WTC11 (cell line): ENCODE measurements around the gene PDGFRA. TPM values are rescaled to one million over a fixed set of nuclear protein-coding genes. Genes with fewer than 3 reads are reported as not detected.

Source experiments
- ATAC-seq: fragments of 200-7000 bp; cut with Tn5 transposase; 2 replicates; pipeline ENCODE4 v1.10.0; 2021; ENCODE audit warnings: mild to moderate bottlenecking, moderate library complexity
- CTCF ChIA-PET: fragments of 300-600 bp; sonication (Branson Sonifier 250); formaldehyde crosslinking; loops from one replicate; lab custom pipeline; 2021; ENCODE audit warnings: antibody characterized with exemption; lab: Charles Lee
- POLR2A ChIA-PET: fragments of 350-600 bp; sonication (Branson Sonifier 250); formaldehyde crosslinking; loops from one replicate; lab custom pipeline; 2021; ENCODE audit warnings: antibody characterized with exemption; lab: Charles Lee
- DNase-seq: peaks from one replicate; pipeline ENCODE4 v3.0.0; 2021; ENCODE audit warnings: low spot score
- H3K27ac Mint-ChIP-seq: 2 replicates; pipeline ENCODE4 v1.8.0; 2021; ENCODE audit warnings: mixed read lengths
- H3K27me3 Mint-ChIP-seq: 2 replicates; pipeline ENCODE4 v1.8.0; 2021; ENCODE audit warnings: low read depth, mild to moderate bottlenecking, moderate library complexity, mixed read lengths
- H3K36me3 Mint-ChIP-seq: 2 replicates; pipeline ENCODE4 v1.8.0; 2021; ENCODE audit warnings: mixed read lengths
- H3K4me1 Mint-ChIP-seq: 2 replicates; pipeline ENCODE4 v1.8.0; 2022; ENCODE audit warnings: mixed read lengths
- H3K4me3 Mint-ChIP-seq: 2 replicates; pipeline ENCODE4 v1.8.0; 2021; ENCODE audit warnings: mild to moderate bottlenecking, moderate library complexity, mixed read lengths
- H3K9me3 Mint-ChIP-seq: 2 replicates; pipeline ENCODE4 v1.8.0; 2021; ENCODE audit warnings: mixed read lengths
- CBFB ChIP-seq: sonication (generic); formaldehyde crosslinking; IDR thresholded peaks from 2 replicates; pipeline ENCODE4 v1.8.1; 2022; ENCODE audit warnings: mild to moderate bottlenecking, low read depth, missing genetic modification reagents
- ELF4 ChIP-seq: sonication (generic); formaldehyde crosslinking; IDR thresholded peaks from 2 replicates; pipeline ENCODE4 v1.8.1; 2022; ENCODE audit warnings: low read depth, mild to moderate bottlenecking, moderate library complexity, missing genetic modification reagents
- EMX1 ChIP-seq: fragments of 250-450 bp; sonication (Bioruptor Pico); IDR thresholded peaks from 2 replicates; pipeline ENCODE4 v1.8.0; 2021; ENCODE audit warnings: mild to moderate bottlenecking
- FOXP1 ChIP-seq: sonication (generic); formaldehyde crosslinking; IDR thresholded peaks from 2 replicates; pipeline ENCODE4 v1.8.0; 2022; ENCODE audit warnings: missing genetic modification reagents, mild to moderate bottlenecking, moderate library complexity, borderline replicate concordance
- JUN ChIP-seq: sonication (generic); formaldehyde crosslinking; IDR thresholded peaks from 2 replicates; pipeline ENCODE4 v1.8.0; 2023; ENCODE audit warnings: mild to moderate bottlenecking, missing genetic modification reagents
- KAT7 ChIP-seq: sonication (generic); formaldehyde crosslinking; IDR thresholded peaks from 2 replicates; pipeline ENCODE4 v1.8.1; 2023; ENCODE audit warnings: missing genetic modification reagents, mild to moderate bottlenecking, borderline replicate concordance
- NFE2L1 ChIP-seq: sonication (generic); formaldehyde crosslinking; IDR thresholded peaks from 2 replicates; pipeline ENCODE4 v1.8.1; 2023; ENCODE audit warnings: missing genetic modification reagents
- OVOL2 ChIP-seq: fragments of 250-450 bp; sonication (Bioruptor Pico); IDR thresholded peaks from 2 replicates; pipeline ENCODE4 v1.9.0; 2021; ENCODE audit warnings: mild to moderate bottlenecking, borderline replicate concordance
- SP1 ChIP-seq: sonication (generic); formaldehyde crosslinking; conservative IDR thresholded peaks from 2 replicates; pipeline ENCODE4 v1.8.1; 2022; ENCODE audit warnings: missing genetic modification reagents
- TEAD4 ChIP-seq: sonication (generic); formaldehyde crosslinking; IDR thresholded peaks from 2 replicates; pipeline ENCODE4 v1.8.0; 2022; ENCODE audit warnings: mild to moderate bottlenecking, missing genetic modification reagents
- ZNF263 ChIP-seq: sonication (generic); formaldehyde crosslinking; IDR thresholded peaks from 2 replicates; pipeline ENCODE4 v1.8.1; 2022; ENCODE audit warnings: low read depth, mild to moderate bottlenecking, moderate library complexity, missing genetic modification reagents
- ZNF396 ChIP-seq: fragments of 250-450 bp; sonication (Bioruptor Pico); IDR thresholded peaks from 2 replicates; pipeline ENCODE4 v1.8.0; 2021; ENCODE audit warnings: mild to moderate bottlenecking, moderate library complexity, borderline replicate concordance
- ZNF423 ChIP-seq: fragments of 250-450 bp; sonication (Bioruptor Pico); IDR thresholded peaks from 2 replicates; pipeline ENCODE4 v2.1.2; 2022; ENCODE audit warnings: mild to moderate bottlenecking, moderate library complexity
- ZNF671 ChIP-seq: fragments of 250-450 bp; sonication (Bioruptor Pico); IDR thresholded peaks from 2 replicates; pipeline ENCODE4 v1.8.0; 2021; ENCODE audit warnings: mild to moderate bottlenecking
- total RNA-seq: library from RNA; stranded (reverse); gene quantifications from 3 replicates; pipeline ENCODE4 v1.2.3, GENCODE V29; 2021
- TF ChIP-seq, protein P1 (sequence below): fragments of 200-600 bp; IDR thresholded peaks from 2 replicates; pipeline ENCODE4 v1.8.0; 2022; ENCODE audit warnings: antibody characterized with exemption
- TF ChIP-seq, protein P2 (sequence below): sonication (generic); formaldehyde crosslinking; IDR thresholded peaks from 2 replicates; pipeline ENCODE4 v1.8.1; 2022; ENCODE audit warnings: low read depth, missing genetic modification reagents, borderline replicate concordance
- TF ChIP-seq, protein P3 (sequence below): sonication (generic); formaldehyde crosslinking; IDR thresholded peaks from 2 replicates; pipeline ENCODE4 v1.8.1; 2023; ENCODE audit warnings: mild to moderate bottlenecking, missing genetic modification reagents, moderate library complexity
- TF ChIP-seq, protein P4 (sequence below): sonication (generic); formaldehyde crosslinking; IDR thresholded peaks from 2 replicates; pipeline ENCODE4 v1.8.1; 2023; ENCODE audit warnings: mild to moderate bottlenecking, moderate library complexity, missing genetic modification reagents
- TF ChIP-seq, protein P5 (sequence below): sonication (generic); formaldehyde crosslinking; IDR thresholded peaks from 2 replicates; pipeline ENCODE4 v1.8.1; 2023; ENCODE audit warnings: mild to moderate bottlenecking, missing genetic modification reagents
- TF ChIP-seq, protein P6 (sequence below): sonication (generic); formaldehyde crosslinking; IDR thresholded peaks from 2 replicates; pipeline ENCODE4 v1.8.1; 2023; ENCODE audit warnings: mild to moderate bottlenecking, missing genetic modification reagents
- TF ChIP-seq, protein P7 (sequence below): sonication (generic); formaldehyde crosslinking; IDR thresholded peaks from 2 replicates; pipeline ENCODE4 v1.8.1; 2022; ENCODE audit warnings: mild to moderate bottlenecking, moderate library complexity, missing genetic modification reagents
- TF ChIP-seq, protein P8 (sequence below): sonication (generic); formaldehyde crosslinking; conservative IDR thresholded peaks from 2 replicates; pipeline ENCODE4 v1.8.1; 2022; ENCODE audit warnings: mild to moderate bottlenecking, missing genetic modification reagents

PDGFRA gene
- total RNA-seq, 1 experiment from 2014 or later: 3.3 TPM

DNA sequence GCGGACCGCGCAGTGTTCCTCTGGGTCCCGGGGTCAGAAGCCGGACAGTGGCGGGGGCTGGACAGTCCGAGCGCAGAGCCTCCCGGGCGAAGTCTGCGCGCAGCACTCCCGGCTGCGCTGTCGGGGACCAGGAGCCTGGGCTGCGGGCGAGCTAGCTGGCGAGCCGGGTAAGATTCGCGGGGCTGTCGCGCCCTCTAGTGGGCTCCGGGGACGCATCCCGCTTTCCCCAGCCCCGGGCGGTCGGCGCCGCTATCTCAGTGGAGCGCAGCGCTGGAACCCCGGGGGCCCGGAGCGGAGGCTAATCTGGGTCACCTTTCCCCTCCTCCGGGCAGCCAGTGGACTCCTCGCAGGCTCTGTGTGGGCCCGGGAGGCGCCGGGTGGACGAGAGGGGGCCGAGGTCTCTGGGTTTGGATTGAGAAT lies 4.2 kb downstream of the PDGFRA start (continued):
- TF ChIP-seq, protein P1, sequence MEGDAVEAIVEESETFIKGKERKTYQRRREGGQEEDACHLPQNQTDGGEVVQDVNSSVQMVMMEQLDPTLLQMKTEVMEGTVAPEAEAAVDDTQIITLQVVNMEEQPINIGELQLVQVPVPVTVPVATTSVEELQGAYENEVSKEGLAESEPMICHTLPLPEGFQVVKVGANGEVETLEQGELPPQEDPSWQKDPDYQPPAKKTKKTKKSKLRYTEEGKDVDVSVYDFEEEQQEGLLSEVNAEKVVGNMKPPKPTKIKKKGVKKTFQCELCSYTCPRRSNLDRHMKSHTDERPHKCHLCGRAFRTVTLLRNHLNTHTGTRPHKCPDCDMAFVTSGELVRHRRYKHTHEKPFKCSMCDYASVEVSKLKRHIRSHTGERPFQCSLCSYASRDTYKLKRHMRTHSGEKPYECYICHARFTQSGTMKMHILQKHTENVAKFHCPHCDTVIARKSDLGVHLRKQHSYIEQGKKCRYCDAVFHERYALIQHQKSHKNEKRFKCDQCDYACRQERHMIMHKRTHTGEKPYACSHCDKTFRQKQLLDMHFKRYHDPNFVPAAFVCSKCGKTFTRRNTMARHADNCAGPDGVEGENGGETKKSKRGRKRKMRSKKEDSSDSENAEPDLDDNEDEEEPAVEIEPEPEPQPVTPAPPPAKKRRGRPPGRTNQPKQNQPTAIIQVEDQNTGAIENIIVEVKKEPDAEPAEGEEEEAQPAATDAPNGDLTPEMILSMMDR: peak; percentile 7; the same call in 1 of the 2 replicates

DNA sequence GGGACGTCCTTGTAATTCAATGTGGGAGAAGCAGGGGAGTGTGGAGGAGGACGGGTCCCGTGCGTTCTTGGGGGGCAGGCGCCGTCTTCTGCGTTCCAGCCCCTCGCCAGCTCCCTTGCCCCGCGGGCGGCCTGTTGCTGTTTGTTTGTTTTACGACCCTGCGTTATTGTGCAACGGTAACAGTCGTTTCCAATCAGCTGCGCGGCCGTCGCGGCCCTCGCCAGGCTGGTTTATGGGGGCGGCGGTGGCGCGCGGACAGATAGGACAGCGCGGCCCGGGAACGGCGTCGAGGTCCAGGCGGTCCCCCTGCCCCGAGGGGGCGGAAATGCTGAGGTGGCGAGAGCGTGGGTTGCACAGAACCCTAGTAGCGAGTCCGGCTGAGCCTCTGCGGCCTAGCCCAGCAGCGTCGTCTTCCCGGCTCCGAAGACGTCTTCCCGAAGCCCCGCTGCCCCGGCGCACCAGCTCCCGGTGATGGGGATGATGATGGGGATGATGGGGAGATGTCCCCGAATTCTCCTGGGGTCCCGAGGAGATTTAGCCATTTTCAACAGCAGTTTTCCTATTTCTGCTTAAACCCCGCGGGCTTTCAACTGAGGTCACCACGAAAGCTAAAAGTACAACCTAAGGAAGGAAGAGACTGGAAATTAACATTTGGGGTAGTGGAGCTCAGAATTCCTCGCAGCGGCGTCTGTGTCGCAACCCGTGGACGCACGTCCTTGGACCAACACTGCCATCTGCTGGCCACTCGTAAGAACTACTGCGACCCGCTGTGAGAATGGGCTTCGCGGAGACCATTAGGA lies 4.8 kb downstream of the PDGFRA start:
- Mint-ChIP-seq H3K36me3 (peaks cover 6% of the 10 kb centered on the region), H3K27ac (no peak overlapping the region), H3K4me1 (peaks cover 26% of the 10 kb centered on the region), H3K27me3 (peaks cover 70% of the 10 kb centered on the region), H3K9me3 (peaks cover 10% of the 10 kb centered on the region), H3K4me3 (peak overlapping the region; percentile 82)
- DNase-seq: peak; percentile 77
- ChIA-PET POLR2A (interaction anchor here (0.6 kb wide), 1 partner anchor 66 kb away, joined by 4 read pairs; no protein-coding TSS in a partner anchor), CTCF (interaction anchor here (0.6 to 4.2 kb wide), 127 partner anchors 9 to 1999 kb away, joined by 3 to 111 read pairs (median 4); partner anchors contain the start of genes GSX2, LNX1 and SCFD2)
- no peak for ATAC-seq
- TF ChIP-seq, protein P1: peak; percentile 91
- TF ChIP-seq, protein P2, sequence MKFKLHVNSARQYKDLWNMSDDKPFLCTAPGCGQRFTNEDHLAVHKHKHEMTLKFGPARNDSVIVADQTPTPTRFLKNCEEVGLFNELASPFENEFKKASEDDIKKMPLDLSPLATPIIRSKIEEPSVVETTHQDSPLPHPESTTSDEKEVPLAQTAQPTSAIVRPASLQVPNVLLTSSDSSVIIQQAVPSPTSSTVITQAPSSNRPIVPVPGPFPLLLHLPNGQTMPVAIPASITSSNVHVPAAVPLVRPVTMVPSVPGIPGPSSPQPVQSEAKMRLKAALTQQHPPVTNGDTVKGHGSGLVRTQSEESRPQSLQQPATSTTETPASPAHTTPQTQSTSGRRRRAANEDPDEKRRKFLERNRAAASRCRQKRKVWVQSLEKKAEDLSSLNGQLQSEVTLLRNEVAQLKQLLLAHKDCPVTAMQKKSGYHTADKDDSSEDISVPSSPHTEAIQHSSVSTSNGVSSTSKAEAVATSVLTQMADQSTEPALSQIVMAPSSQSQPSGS (CRISPR knock-in tag): no peak
- no peak for TF ChIP-seq KAT7 (CRISPR knock-in tag)
- no peak for TF ChIP-seq ZNF396 (CRISPR knock-in tag)
- no peak for TF ChIP-seq CBFB
- TF ChIP-seq ZNF671 (CRISPR knock-in tag): no peak
- TF ChIP-seq, protein P3, sequence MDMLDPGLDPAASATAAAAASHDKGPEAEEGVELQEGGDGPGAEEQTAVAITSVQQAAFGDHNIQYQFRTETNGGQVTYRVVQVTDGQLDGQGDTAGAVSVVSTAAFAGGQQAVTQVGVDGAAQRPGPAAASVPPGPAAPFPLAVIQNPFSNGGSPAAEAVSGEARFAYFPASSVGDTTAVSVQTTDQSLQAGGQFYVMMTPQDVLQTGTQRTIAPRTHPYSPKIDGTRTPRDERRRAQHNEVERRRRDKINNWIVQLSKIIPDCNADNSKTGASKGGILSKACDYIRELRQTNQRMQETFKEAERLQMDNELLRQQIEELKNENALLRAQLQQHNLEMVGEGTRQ (CRISPR knock-in tag): no peak
- no peak for TF ChIP-seq ZNF423 (CRISPR knock-in tag)
- TF ChIP-seq JUN (CRISPR knock-in tag): no peak
- no peak for TF ChIP-seq SP1 (CRISPR knock-in tag)
- TF ChIP-seq, protein P4, sequence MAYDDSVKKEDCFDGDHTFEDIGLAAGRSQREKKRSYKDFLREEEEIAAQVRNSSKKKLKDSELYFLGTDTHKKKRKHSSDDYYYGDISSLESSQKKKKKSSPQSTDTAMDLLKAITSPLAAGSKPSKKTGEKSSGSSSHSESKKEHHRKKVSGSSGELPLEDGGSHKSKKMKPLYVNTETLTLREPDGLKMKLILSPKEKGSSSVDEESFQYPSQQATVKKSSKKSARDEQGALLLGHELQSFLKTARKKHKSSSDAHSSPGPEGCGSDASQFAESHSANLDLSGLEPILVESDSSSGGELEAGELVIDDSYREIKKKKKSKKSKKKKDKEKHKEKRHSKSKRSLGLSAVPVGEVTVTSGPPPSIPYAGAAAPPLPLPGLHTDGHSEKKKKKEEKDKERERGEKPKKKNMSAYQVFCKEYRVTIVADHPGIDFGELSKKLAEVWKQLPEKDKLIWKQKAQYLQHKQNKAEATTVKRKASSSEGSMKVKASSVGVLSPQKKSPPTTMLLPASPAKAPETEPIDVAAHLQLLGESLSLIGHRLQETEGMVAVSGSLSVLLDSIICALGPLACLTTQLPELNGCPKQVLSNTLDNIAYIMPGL (CRISPR knock-in tag): 0 out of 2 replicates have a peak, but pooled peaks have one; percentile 0
- TF ChIP-seq ELF4 (CRISPR knock-in tag): no peak
- TF ChIP-seq, protein P5, sequence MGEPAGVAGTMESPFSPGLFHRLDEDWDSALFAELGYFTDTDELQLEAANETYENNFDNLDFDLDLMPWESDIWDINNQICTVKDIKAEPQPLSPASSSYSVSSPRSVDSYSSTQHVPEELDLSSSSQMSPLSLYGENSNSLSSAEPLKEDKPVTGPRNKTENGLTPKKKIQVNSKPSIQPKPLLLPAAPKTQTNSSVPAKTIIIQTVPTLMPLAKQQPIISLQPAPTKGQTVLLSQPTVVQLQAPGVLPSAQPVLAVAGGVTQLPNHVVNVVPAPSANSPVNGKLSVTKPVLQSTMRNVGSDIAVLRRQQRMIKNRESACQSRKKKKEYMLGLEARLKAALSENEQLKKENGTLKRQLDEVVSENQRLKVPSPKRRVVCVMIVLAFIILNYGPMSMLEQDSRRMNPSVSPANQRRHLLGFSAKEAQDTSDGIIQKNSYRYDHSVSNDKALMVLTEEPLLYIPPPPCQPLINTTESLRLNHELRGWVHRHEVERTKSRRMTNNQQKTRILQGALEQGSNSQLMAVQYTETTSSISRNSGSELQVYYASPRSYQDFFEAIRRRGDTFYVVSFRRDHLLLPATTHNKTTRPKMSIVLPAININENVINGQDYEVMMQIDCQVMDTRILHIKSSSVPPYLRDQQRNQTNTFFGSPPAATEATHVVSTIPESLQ (CRISPR knock-in tag): no peak
- no peak for TF ChIP-seq NFE2L1 (CRISPR knock-in tag)
- TF ChIP-seq, protein P6, sequence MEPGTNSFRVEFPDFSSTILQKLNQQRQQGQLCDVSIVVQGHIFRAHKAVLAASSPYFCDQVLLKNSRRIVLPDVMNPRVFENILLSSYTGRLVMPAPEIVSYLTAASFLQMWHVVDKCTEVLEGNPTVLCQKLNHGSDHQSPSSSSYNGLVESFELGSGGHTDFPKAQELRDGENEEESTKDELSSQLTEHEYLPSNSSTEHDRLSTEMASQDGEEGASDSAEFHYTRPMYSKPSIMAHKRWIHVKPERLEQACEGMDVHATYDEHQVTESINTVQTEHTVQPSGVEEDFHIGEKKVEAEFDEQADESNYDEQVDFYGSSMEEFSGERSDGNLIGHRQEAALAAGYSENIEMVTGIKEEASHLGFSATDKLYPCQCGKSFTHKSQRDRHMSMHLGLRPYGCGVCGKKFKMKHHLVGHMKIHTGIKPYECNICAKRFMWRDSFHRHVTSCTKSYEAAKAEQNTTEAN (CRISPR knock-in tag): no peak
- TF ChIP-seq, protein P7, sequence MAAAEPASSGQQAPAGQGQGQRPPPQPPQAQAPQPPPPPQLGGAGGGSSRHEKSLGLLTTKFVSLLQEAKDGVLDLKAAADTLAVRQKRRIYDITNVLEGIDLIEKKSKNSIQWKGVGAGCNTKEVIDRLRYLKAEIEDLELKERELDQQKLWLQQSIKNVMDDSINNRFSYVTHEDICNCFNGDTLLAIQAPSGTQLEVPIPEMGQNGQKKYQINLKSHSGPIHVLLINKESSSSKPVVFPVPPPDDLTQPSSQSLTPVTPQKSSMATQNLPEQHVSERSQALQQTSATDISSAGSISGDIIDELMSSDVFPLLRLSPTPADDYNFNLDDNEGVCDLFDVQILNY: no peak
- TF ChIP-seq TEAD4 (CRISPR knock-in tag): no peak
- no peak for TF ChIP-seq OVOL2 (CRISPR knock-in tag)
- TF ChIP-seq FOXP1 (CRISPR knock-in tag): no peak
- peak; percentile 68; the same call in 1 of the 2 replicates for TF ChIP-seq ZNF263
- no peak for TF ChIP-seq EMX1 (CRISPR knock-in tag)
- TF ChIP-seq, protein P8, sequence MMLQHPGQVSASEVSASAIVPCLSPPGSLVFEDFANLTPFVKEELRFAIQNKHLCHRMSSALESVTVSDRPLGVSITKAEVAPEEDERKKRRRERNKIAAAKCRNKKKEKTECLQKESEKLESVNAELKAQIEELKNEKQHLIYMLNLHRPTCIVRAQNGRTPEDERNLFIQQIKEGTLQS: no peak
